ENCODE results near the gene DIP2C.

The DIP2C gene

DNA sequence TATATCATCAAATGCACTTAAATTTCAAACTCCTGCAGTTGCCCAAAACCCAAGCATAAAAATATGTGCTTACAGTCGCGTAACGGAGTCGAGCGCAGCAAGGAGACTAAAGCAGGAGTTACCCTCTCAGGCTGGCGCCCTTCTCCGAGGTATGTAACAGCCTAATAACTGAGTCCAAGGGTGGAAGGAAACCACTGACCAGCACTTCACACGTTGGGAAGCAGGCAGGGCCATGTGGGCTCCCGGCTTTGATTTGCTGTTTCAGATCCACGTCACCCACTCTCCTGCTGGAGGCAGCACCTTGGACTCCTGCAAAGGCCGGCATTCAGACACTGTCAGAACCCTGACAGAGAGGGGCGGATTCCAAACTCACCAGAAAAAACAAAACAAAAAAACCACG lies 123.8 kb downstream of the DIP2C start:
- DNase-seq = no peak

DNA sequence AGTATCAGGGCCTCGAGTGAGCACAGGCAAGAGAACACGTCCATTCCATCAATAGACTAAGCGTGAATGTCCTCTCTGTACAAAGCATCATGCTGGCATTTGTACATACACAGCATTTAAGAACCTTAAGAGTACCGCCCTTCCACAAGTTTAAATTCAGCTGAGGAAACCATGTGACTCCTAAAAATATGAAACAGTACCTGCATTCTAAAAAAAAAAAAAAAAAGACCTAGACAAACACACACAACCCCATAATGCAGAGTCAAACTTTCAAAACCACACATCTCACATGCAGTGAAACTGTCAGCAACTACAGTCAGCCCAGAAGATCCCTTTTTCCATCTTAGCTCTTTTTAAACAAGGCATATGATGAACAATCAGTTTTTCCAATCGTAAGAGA lies 124.3 kb downstream of the DIP2C start:
- no peak for DNase-seq

DNA sequence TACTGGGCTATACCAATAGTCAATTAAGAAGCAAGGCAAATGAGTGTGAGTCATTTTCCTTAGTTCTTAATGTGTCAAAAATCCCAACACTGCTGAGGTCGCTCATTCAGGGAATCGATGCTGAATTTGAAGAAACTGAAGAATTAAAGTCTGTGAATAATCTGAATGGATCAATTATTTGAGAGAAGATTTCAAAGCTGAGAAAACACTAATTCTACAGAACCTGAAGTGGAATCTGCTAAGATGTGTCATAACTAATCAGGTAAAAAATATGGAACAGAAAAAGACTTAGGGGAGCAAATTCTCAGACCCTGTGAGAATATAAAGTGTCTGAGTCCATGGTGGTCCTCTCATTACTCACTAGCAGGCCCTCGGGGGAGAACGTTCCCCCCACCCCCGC lies 125.6 kb downstream of the DIP2C start:
- DNase-seq = no peak

DNA sequence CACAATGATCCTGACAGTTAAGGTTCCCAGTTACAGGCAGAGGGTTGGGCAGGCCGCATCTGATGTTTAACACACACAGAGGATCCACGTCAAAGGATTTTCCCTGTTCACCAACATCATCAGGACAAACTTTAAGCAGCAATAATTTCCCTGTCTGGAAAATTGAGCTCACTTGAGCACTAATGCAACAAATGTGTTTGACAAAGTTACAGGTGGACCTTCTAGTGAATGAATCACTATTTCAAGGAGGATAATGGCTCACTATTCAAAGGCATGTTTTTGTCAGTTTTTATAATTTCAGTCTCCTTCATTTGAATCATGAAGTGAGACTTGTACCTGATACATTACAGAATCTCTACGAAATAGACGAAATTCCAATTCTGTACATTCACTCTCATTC lies 127.3 kb downstream of the DIP2C start:
- no peak for DNase-seq

DNA sequence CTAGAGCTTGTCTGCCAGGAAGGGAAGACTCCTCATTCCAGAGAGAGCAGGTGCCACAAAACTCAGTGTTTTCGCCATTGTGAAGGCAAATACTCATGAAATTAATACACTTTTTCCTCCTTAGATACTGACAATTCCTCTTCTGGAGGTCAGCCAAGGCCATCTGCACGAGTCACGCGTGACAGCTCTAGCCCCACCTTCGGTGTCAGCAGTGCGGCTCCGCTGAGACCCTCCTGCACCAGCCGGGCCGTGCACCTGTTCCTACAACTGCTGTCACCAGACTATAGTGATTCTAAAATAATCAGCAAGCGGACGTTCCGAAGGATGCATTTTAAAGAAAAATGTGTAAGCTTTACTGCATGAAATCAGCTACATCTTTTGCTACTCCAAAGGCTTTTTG lies 127.7 kb downstream of the DIP2C start:
- DNase-seq = no peak

- no peak for DNase-seq
Observed at GRCh38 chr10:560314-560992, 129.0 kb downstream of the DIP2C start.

DNA sequence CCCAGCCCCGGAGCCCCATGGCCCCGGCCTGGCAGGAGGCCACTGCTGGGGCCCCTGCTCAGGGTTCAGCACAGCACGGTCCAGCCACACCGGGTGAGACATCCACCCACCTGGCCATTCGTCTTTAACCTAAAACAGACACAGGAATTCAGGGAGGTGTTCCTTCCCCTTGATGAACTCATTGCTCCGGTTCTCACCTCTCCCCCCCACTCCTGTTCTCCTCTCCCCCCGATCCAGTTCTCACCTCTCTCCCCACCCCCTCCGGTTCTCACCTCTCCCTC lies 129.8 kb downstream of the DIP2C start:
- no peak for DNase-seq

GRCh38 chr10:558891-559766 lies 130.3 kb downstream of the DIP2C start:
- no peak for DNase-seq

- DNase-seq = no peak
Observed at GRCh38 chr10:558364-558763, 131.1 kb downstream of the DIP2C start.

DNA sequence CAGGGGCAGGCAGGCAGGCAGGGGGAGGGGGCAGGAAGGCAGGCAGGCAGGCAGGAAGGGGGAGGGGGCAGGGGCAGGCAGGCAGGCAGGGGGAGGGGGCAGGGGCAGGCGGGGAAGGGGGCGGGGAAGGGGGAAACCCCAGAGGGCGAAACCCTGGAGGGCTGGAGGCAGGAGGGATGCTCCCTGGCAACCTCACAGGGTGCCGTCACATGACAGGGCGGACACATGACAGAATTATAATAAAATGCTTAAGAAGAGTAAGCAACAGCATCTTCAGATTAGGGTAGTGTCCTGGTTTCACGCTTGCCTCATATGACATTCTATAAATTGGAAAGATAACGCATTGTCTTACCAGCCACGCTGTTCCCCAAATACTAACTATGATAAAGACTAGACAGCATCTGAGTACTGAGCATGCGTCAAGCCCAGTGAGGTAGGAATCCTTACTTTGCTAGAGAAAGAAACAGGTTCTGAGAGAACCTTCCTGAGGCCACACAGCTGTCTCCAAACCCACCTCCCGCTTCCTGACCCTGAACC lies 131.6 kb downstream of the DIP2C start:
- DNase-seq = peak; percentile 7

GRCh38 chr10:556971-557637 lies 132.4 kb downstream of the DIP2C start:
- no peak for DNase-seq

DNA sequence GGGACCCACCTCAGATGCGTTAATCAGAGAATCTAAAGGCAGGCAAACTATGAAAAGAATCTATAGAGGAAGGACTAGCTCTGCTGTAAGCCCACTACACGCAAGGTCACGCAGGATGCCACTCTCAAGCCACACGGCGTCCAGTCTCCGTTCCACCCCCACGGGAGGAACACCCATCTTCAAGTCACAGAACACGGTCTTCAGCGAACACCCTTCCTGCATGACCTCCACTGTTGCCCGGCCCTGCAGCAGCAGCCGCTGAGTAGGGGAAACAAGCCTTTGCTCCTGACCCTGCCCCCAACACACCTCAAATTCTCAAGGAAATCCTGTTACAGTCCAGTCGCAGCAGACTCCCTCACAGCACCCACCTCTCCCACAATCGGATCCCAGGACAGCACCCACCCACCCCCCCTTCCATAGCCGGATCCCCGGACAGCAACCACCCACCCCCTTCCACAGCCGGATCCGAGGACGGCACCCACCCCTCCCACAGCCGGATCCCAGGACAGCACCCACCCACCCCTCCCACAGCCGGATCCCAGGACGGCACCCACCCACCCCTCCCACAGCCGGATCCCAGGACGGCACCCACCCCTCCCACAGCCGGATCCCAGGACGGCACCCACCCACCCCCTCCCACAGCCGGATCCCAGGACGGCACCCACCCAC lies 133.7 kb downstream of the DIP2C start:
- DNase-seq = no peak

GRCh38 chr10:555281-555680 lies 134.2 kb downstream of the DIP2C start:
- no peak for DNase-seq

- no peak for DNase-seq
Observed at GRCh38 chr10:554182-554848, 135.2 kb downstream of the DIP2C start.

GRCh38 chr10:553233-553632 lies 136.2 kb downstream of the DIP2C start:
- DNase-seq = no peak

DNA sequence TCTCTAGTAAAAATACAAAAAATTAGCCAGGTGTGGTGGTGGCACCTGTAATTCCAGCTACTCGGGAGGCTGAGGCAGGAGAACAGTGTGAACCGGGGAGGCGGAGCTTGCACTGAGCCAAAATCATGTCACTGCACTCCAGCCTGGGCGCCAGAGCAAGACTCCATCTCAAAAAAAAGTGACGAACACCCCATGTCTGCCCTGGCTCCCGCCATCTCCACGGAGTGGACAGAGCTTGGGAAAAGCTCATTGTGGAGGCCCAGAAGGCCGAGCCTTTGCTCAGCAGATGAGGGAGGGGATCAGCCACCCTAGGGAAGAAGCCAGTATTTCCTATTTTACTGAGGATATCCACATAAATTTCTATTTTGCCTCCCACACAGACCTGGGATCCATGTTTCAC lies 136.8 kb downstream of the DIP2C start:
- DNase-seq = no peak

- DNase-seq = no peak
Observed at GRCh38 chr10:551373-552252, 137.9 kb downstream of the DIP2C start.

DNA sequence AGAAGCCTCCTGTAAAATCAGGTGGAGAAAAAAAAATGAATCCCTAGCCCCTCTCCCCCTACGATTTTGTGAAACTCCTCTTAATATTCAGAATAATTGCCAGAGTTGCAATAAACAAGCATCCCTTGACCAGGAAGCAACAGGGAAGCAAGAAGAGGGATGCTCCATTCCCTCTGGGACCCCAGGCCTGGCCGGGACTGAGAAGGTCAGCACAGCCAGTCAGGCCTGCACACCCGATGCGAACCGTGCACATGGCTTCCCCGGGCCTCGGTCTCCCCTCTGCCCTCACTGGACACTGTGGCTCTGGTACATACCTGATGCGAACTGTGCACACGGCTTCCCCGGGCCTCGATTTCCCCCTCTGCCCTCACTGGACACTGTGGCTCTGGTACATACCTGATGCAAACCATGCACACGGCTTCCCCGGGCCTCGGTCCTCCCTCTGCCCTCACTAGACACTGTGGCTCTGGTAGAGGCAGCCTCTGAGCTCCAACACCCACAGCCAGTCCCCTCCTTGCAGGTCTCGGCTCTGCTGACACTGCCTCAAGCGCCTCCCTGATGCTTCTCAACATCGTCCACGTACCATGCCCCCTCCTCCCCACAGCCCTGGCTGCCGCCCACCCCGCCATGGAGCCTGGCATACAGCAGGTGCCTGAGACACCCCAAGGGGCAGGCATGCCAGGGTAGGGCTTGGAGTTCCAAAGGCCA lies 138.6 kb downstream of the DIP2C start:
- DNase-seq = no peak

DNA sequence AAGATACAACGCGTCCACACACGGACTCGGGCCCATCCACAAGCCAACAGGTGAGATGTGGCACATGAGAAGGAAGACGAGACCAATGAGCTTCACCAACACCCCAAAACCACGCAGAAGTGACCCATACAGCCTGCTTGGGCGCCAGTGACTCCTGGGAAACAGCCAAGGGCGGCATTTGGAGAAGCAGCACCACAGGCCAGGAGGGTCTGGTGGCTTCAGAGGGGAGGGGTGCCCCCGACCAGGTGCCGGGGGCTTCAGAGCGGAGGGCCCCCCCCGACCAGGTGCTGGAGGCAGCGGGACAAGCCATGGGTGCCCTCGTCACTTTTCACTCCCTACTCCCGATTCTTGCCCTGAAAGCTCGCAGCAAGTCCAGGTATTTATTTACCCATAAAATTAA lies 140.1 kb downstream of the DIP2C start:
- no peak for DNase-seq

GRCh38 chr10:548238-548901 lies 141.1 kb downstream of the DIP2C start:
- DNase-seq = no peak
